ELR (cell line): ENCODE results near the gene PLCH2.
A peak's percentile ranks its signal among the peaks of the same experiment; 100 is the strongest.

Source experiments
- DNase-seq: peaks from one replicate; pipeline ENCODE4 v3.0.0-alpha.2; 2015; ENCODE audit warnings: low read depth

Gene PLCH2

GRCh38 chr1:2477791-2478499, 1.9 kb downstream of the PLCH2 start:
- DNase-seq, result no peak

GRCh38 chr1:2479186-2479585, 3.1 kb downstream of the PLCH2 start:
- DNase-seq, result no peak

- no peak for DNase-seq
These were observed 3.5 kb downstream of the PLCH2 start for GRCh38 chr1:2479618-2480017.

GRCh38 chr1:2480236-2480985, 4.3 kb downstream of the PLCH2 start:
- DNase-seq, result no peak

- no peak for DNase-seq
These were observed 4.9 kb downstream of the PLCH2 start for GRCh38 chr1:2480986-2481364.

- no peak for DNase-seq
These were observed 5.8 kb downstream of the PLCH2 start for GRCh38 chr1:2481885-2482284.

- no peak for DNase-seq
These were observed 6.5 kb downstream of the PLCH2 start for GRCh38 chr1:2482588-2482987.

- no peak for DNase-seq
These were observed 6.9 kb downstream of the PLCH2 start for GRCh38 chr1:2483026-2483425.

- DNase-seq, result no peak
These were observed 7.9 kb downstream of the PLCH2 start for GRCh38 chr1:2483970-2484369.

GRCh38 chr1:2486041-2486440, 10.0 kb downstream of the PLCH2 start:
- no peak for DNase-seq

GRCh38 chr1:2486558-2486957, 10.5 kb downstream of the PLCH2 start:
- no peak for DNase-seq

GRCh38 chr1:2488688-2489087, 12.6 kb downstream of the PLCH2 start:
- DNase-seq, result no peak

GRCh38 chr1:2489615-2490014, 13.5 kb downstream of the PLCH2 start:
- DNase-seq, result no peak

- DNase-seq, result no peak
These were observed 16.0 kb downstream of the PLCH2 start for GRCh38 chr1:2492091-2492490.

- no peak for DNase-seq
These were observed 17.1 kb downstream of the PLCH2 start for GRCh38 chr1:2493218-2493617.

GRCh38 chr1:2493691-2494322, 17.7 kb downstream of the PLCH2 start:
- no peak for DNase-seq

GRCh38 chr1:2494323-2494693, 18.2 kb downstream of the PLCH2 start:
- peak; percentile 81 for DNase-seq

GRCh38 chr1:2495026-2495425, 18.9 kb downstream of the PLCH2 start:
- no peak for DNase-seq

GRCh38 chr1:2495546-2495945, 19.5 kb downstream of the PLCH2 start:
- no peak for DNase-seq

- DNase-seq, result no peak
These were observed 20.1 kb downstream of the PLCH2 start for GRCh38 chr1:2496087-2496622.

- no peak for DNase-seq
These were observed 20.7 kb downstream of the PLCH2 start for GRCh38 chr1:2496746-2497145.

GRCh38 chr1:2497891-2498290, 21.8 kb downstream of the PLCH2 start:
- no peak for DNase-seq

- no peak for DNase-seq
These were observed 22.6 kb downstream of the PLCH2 start for GRCh38 chr1:2498648-2499047.
